Lung microvascular endothelial cell (primary cell): ENCODE measurements around the gene HYDIN. TPM values are rescaled to one million over a fixed set of nuclear protein-coding genes. Genes with fewer than 3 reads are reported as not detected.

ENCODE experiments used
- DNase-seq, 2 donors: peaks; one replicate each; pipeline versions ENCODE4 v3.0.0 to v3.0.0-alpha.2; 2010; ENCODE audit warnings: low read depth in 2 of 2
- total RNA-seq: library from RNA; depleted of rRNA; stranded (reverse); fragments of >200 nt; gene quantifications from 2 replicates; pipeline ENCODE4 v1.2.1, GENCODE V29; 2014

HYDIN gene
- total RNA-seq, result not detected in 2 replicates

- peak; percentile 21 to 55 for DNase-seq
These were observed at the start of gene HYDIN for GRCh38 chr16:71230122-71230845. TSS of gene HYDIN (minus strand) at chr16:71230722. CDS start at chr16:71186895, 43,827 bp downstream.

DNA sequence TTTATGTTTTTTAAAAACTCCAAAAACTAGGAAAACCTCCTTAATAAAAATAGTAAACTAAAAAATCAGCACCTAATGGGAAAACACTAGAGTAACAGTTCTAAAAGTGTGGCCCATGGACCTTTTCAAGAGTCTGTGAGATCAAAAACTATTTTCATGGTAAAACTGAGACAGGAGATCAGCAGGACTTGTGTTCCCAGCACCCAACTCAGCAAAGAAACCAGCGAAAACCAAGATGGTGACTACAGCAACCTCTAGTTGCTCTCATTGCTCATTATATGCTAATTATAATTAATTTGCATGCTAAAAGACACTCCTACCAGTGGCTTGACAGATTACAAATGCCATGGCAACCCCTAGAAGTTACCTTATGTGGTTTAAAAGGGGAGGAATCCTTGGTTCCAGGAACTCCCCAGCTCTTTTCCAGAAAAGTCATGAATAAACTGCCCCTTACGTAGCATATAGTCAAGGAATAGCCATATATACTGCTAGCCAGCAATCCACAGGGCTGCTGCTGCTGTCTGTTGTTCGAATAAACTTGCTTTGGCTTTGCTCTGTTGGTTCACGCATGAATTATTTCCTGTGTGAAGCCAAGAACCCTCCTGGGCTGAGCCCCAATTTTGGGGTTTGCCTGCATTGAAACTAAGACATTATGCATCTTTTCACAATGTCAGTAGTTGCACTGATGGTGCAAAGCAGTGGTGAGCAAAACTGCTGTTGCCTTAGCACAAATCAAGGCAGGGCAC lies 46.2 kb upstream of the HYDIN start:
- no peak for DNase-seq

DNA sequence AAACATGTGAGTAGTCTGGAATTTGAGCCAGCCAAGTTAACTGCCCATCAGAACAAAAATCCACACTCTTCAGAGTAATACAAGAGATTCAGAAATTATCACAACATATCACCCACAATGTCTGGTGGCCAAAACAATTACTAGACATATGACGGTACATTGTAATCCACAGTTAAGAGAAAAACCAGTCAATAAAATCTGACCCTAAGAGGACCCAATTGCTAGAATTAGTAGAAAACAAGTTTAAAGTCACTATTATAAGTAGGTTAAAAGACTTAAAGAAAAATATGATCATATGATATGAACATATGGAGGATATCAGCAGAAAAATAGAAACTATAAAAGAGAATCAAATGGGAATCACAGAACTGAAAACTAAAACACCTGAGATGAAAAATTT lies 42.9 kb upstream of the HYDIN start:
- no peak for DNase-seq

DNA sequence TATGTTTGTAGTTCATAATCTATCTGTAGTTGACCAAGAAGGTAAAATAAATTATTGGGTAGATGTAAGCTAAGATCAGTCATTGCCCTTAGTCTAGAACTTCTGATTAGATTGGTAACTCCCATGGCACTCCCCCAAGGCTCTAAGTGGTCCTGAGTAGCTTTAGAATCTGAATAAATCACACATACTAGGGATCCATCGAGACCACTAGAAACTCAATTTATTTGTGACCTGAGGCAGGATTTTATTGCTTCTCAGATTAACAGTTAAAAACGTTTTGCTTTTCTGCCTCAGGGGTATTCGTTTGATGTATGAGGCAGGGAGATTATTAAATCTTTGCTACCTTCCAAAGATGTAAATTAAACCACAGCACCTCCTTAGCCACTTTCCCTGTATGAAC lies 33.8 kb upstream of the HYDIN start:
- DNase-seq, result no peak

DNA sequence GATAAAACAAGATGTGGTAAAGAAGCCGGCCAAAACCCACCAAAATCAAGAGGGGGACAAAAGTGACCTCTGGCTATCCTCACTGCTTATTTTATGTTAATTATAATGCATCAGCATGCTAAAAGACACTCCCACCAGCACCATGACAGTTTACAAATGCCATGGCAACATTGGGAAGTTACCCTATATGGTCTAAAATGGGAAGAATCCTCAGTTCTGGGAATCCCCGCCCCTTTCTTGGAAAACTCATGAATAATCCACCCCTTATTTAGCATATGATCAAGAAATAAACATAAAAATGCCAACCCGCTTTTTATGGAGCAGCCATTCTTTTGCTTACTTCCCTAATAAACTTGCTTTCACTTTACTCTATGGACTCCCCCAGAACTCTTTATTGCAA lies 33.1 kb upstream of the HYDIN start:
- no peak for DNase-seq

- peak in 1 of 2 donors; percentile 6 for DNase-seq
These were observed 31.9 kb upstream of the HYDIN start for GRCh38 chr16:71262391-71262790.

DNA sequence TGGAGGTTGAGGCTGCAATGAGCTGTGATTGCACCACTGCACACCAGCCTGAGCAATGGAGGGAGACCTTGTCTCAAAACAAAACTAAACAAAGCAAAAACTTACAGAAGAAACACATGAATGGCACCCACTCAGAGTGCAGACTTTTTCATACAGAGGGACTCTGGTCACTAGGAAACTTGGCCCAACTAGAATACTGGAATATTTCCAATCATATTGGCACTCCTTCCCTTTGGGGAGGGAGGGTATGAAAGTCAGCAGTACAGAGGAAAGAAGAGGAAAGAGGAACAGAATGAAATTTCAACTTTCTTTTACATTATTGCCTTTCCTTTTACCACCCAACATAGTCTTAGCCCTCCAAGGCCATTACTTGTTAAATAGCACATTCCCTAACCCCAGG lies 30.5 kb upstream of the HYDIN start:
- DNase-seq, result no peak

DNA sequence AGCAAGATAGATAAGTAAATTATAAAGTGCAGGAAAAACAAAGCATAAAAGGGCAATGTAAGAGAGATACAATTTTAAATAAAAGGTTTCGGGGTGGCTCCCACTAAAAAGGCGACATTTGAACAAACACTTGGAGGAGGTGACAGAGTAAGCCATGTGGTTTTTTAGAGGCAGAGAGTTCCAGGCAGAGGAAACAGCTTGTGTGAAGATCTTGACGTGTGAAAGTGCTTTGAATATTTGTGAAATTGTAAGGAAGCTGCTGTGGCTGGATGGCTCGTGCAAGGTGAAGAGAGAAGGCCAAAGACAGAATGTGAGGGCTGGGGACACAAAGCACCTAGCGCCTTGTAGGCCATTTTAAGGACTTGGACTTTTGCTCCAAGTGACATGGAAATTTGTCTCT lies 28.6 kb upstream of the HYDIN start:
- no peak for DNase-seq

- no peak for DNase-seq
These were observed 27.9 kb upstream of the HYDIN start for GRCh38 chr16:71258372-71258771.

DNA sequence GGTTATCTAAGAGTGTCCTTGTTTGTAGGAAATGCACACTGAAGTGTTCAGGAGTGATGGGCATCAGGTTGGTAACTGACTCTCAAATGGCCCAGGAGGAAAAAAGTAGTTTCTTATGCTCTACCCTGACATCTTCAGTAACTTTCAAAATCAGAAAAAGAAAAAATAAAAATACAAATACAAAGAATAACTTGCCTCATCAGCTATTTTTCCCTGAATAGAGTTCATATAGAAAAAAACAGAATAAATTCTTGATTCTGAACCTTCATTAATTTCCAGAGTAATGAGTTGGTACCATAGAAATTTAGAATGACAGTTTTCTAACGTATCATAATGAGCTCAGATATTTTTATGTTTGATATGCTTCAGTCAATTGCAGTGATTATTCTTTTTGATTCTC lies 27.2 kb upstream of the HYDIN start:
- DNase-seq, result no peak

DNA sequence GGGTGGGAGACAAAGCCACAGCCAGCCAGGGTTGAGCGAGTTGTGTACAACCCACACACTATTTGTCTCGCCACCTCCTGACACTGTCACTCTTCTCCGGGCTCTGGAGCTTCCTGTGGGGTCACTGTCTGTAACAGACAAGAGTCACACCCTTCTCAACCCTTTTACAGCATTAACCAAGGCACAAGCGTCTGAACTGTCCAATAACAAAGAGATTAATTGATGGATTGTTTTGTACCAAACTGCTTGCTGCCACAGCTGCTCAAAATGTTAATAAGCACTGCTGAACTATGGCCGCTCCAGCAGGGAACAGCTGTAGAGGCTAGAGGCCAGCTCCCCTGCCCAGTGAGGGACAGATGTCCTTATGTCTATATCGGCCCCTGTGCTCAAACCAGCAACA lies 25.2 kb upstream of the HYDIN start:
- no peak for DNase-seq

DNA sequence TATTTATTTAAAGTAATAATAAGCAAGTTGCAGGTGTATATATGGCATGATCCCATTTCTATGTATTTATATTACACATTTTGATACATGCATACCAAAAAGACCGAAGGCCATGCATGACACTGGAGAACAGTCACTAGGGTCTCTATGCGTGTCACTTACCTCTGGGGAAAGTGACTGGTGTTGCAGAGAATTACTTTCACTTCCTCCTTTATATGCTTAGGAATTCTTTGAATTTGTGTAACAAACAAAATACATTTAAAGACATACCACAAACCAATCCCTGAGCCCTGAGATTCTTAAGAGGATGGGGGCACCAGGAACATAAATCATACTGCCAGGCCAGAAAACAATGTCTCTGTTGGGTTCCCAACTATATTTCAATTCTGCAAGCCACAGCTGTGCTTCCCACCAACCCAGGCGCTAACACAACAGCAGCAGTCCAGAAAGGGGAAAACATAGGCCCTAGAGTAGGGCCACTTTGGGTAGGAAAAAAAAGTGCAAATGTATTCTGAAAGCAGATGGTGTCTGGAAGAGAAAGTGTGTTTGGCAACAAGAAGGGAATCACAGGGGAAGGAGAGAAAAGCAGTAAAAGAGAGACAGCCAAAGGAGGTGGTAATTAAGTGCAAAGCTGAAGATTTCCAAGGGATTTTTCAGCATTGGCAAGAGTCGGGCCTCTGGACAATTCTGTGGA lies 24.5 kb upstream of the HYDIN start:
- DNase-seq, result no peak

GRCh38 chr16:71250461-71251235 lies 20.1 kb upstream of the HYDIN start:
- DNase-seq, result no peak

- DNase-seq, result no peak
These were observed 18.9 kb upstream of the HYDIN start for GRCh38 chr16:71249399-71249798.

DNA sequence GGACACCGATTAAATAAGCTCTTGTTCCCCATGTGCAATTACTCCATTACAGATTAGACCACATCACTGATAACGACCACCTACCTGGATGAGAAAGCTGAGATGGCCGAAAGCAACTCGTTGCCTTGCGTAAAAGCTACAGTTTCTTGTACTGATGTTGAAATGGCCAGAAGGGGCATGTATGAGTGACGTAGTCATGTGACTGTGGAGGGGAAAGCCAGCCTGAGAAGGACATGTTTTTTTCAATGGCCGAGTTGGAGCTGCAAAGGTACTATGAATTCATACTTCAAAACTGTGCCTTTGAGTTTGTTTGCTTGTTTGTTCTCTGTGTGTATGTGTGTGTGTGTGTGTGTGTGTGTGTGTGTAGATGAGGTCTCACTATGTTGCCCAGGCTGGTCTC lies 17.0 kb upstream of the HYDIN start:
- no peak for DNase-seq

DNA sequence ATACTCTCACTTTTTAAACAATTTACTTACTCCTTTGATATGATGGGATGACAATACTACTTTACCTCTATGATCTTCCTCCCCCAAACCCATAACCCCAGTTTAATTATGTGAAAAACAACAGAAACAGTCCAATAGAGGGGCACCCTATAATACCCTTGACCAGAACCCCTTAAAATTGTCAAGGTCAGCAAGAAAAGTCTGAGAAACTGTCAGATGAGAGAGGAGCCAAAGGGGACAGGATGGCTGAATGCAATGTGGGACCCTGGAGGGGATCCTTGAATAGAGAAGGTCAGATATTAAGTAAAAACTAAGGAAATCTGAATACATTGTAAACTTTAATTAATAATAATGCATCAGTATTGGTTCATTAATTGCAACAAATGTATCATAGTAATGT lies 15.8 kb upstream of the HYDIN start:
- DNase-seq, result no peak

DNA sequence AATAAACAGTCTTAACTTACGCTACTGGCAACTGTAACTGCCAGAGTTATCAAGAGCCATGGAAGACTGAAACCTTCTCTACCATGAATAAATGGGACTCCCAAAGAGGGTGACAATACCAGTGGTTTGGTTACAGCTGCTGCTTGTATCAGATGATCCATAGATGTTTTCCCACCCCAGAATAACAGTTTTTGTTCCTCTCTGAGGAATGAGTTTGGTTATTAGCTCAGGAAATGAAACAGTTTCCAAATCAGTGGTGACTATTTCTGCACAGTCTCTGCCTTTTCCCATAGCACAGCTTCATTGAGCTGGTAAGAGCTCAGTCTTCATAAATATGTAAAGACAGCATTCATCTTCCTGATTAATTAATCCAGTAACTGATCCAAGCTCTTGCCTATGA lies 14.0 kb upstream of the HYDIN start:
- DNase-seq, result no peak

GRCh38 chr16:71242601-71243000 lies 12.1 kb upstream of the HYDIN start:
- no peak for DNase-seq

- DNase-seq, result no peak
These were observed 11.5 kb upstream of the HYDIN start for GRCh38 chr16:71242036-71242435.

DNA sequence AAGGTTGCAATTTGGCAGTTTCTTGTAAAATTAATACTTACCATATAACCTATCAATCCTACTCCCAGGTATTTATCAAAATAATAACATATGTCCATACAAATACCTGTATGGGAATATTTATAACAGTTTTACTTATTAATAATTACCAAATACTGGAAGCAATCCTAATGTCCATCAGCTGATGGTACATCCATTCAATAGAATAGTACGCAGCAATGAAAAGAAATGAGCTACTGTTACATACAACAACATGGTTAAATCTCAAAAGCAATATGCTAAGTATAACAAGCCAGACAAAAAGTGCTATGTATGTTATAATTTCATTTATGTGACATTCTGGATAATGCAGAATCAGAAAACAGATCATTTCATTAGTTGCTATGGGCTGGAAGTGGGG lies 1.2 kb downstream of the HYDIN start:
- DNase-seq, result no peak

DNA sequence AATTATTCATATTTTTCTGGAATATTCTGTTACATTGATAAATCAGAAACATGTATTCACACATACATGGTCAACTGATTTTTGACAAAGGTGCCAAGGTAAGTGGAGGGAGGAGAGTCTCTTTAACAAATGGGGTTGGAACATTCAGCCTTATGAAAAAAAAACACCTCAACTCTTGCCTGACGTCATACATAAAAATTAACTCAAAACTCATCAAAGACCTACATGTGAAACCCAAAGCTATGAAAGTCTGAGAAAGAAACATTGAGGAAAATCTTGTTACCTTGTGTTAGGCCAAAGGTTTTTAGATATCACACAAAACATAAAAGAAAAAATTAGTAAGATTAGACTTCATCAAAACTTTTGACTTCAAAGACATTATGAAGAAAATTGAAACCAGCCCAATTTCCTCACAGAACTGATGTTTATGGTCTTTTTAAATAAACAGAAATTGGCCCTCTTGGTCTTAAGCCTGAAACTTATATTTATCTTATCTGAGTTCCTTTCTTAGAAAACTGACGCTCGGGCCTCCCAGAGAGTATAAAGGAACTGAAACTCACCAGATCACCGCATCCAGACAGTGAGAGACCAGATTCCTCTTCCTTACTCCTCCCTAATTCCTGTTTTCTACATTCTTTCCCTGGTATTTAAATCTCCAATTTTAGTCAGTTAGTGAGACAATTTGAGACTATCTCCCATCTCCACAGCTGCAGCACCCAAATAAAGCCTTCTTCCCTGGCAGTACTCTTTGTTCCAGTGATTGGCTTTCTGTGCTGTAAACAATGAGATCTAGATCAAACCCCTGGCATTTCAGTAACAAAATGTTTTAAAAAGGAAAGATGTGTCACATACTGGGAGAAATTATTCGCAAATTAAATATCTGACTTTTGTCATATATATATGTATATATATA lies 4.0 kb downstream of the HYDIN start:
- DNase-seq, result no peak
